ENCODE data around the gene EIF4G3.

DNA sequence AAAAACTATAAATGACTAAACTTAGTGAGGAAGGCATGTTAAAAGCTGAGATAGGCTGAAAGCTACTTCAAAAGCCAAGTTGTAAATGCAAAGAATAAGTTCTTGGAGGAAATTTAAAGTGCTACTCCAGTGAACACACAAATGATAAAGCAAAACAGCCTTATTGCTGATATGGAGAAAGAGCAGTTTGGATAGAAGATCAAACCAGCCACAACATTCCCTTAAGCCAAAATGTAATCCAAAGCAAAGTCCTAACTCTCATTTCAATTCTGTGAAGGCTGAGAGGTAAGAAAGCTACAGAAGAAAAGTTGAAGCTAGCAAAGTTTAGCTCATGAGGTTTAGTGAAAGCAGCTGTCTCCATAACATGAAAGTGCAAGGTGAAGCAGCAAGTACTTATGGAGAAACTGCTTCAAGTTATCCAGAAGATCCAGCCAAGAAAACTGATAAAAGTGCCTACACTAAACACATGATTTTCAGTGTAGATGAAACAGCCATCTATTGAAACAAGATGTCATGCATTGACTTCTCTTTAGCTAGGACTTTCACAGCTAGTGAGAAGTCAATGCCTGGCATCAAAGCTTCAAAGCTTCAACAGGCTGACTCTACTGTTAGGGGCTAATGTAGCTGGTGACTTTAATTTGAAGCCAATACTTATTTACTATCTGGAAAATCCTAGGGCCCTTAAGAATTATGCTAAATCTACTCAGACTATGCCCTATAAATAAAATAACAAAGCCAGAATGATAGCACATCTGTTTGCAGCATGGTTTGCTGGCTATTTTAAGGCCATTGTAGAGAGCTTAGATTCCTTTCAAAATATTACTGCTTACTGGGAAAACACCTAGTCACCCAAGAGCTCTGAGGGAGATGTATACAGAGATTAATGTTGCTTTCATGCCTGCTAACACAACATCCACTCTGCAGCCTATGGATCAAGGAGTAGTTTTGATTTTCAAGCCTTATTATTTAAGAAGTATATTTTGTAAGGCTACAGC is 188.6 kb downstream of the EIF4G3 start:
- TF ChIP-seq ARNTL (CRISPR knock-in tag; IDR thresholded peaks at IDR 0.05; ENCODE audit: borderline replicate concordance, low read depth) (no peak), OSR1 (CRISPR knock-in tag; IDR thresholded peaks at IDR 0.05) (no peak), ZNF565 (CRISPR knock-in tag; conservative IDR thresholded peaks at IDR 0.05; ENCODE audit: low read depth) (no peak), SNAI2 (CRISPR knock-in tag; IDR thresholded peaks at IDR 0.05) (no peak), RARB (CRISPR knock-in tag; IDR thresholded peaks at IDR 0.05) (no peak), BACH2 (CRISPR knock-in tag; IDR thresholded peaks at IDR 0.05; ENCODE audit: borderline replicate concordance) (no peak), CREB5 (CRISPR knock-in tag; IDR thresholded peaks at IDR 0.05; ENCODE audit: low read depth) (no peak), ESRRG (CRISPR knock-in tag; IDR thresholded peaks at IDR 0.05) (no peak), ZNF8 (CRISPR knock-in tag; IDR thresholded peaks at IDR 0.05) (no peak), ZNF70 (CRISPR knock-in tag; IDR thresholded peaks at IDR 0.05) (no peak), ZFP30 (CRISPR knock-in tag; IDR thresholded peaks at IDR 0.05) (no peak)
- TF ChIP-seq, protein P1, sequence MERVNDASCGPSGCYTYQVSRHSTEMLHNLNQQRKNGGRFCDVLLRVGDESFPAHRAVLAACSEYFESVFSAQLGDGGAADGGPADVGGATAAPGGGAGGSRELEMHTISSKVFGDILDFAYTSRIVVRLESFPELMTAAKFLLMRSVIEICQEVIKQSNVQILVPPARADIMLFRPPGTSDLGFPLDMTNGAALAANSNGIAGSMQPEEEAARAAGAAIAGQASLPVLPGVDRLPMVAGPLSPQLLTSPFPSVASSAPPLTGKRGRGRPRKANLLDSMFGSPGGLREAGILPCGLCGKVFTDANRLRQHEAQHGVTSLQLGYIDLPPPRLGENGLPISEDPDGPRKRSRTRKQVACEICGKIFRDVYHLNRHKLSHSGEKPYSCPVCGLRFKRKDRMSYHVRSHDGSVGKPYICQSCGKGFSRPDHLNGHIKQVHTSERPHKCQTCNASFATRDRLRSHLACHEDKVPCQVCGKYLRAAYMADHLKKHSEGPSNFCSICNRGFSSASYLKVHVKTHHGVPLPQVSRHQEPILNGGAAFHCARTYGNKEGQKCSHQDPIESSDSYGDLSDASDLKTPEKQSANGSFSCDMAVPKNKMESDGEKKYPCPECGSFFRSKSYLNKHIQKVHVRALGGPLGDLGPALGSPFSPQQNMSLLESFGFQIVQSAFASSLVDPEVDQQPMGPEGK (CRISPR knock-in tag; IDR thresholded peaks at IDR 0.05; ENCODE audit: borderline replicate concordance): no peak
- TF ChIP-seq, protein P2, sequence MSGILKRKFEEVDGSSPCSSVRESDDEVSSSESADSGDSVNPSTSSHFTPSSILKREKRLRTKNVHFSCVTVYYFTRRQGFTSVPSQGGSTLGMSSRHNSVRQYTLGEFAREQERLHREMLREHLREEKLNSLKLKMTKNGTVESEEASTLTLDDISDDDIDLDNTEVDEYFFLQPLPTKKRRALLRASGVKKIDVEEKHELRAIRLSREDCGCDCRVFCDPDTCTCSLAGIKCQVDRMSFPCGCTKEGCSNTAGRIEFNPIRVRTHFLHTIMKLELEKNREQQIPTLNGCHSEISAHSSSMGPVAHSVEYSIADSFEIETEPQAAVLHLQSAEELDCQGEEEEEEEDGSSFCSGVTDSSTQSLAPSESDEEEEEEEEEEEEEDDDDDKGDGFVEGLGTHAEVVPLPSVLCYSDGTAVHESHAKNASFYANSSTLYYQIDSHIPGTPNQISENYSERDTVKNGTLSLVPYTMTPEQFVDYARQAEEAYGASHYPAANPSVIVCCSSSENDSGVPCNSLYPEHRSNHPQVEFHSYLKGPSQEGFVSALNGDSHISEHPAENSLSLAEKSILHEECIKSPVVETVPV (CRISPR knock-in tag; IDR thresholded peaks at IDR 0.05): no peak
